Hepatocyte (in vitro differentiated cells): Measurements from ENCODE around the gene CX3CR1.

ENCODE experiments used
- EZH2phosphoT487 ChIP-seq: fragments of 200-600 bp; sonication (generic); IDR thresholded peaks from one replicate; pipeline ENCODE4 v1.6.1; 2018; ENCODE audit warnings: antibody characterized with exemption, mild to moderate bottlenecking, low read depth, moderate library complexity; ENCODE audit not compliant: unreplicated experiment, severe bottlenecking
- TF ChIP-seq, protein P1 (sequence below): fragments of 200-600 bp; sonication (generic); IDR thresholded peaks from 2 replicates; pipeline ENCODE4 v1.5.1; 2016; ENCODE audit warnings: antibody characterized with exemption, mild to moderate bottlenecking; ENCODE audit not compliant: poor library complexity

DNA sequence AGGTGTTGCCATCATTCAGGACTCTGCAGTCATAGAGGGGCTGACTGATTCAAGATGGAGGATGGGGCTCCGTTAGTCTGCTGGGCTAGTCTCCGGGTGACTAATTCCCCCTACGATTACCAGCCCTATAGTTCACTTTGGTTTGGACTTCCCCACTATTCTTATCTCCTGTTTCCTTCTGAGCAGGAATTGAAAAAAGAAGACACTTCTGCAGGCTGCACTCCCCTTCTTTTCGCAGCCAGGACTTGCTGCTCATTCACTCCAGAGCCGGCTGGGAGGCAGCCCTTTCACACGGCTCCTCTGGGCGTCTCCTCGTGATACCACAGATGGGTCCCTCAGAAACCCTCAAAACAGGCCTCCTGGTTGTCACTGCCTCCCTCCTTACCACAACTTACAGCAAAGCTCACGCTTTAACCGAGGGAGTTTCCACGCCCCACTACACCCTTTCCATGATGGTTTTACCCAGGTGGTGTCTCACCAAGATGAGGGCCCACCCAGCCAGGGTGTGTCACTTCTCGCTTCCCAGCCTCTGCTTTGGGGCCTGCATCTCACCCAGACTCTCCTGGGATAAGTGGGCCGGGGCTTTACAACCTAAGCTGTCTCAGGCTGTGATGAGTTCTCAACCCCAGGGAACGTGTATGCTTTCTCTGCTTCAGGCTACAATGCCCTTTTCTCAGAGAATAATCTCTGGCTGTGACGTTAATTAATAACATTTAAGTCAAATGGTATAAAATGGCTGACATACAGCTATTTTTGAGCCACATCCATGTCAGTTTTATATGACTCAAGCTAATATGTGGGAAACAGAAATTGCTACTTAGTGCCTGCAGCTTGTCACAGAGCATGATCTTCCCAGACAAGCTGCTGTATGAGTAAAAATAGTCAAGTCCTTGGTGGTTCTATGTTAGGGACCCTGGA lies 11.9 kb downstream of the CX3CR1 start:
- TF ChIP-seq, protein P1, sequence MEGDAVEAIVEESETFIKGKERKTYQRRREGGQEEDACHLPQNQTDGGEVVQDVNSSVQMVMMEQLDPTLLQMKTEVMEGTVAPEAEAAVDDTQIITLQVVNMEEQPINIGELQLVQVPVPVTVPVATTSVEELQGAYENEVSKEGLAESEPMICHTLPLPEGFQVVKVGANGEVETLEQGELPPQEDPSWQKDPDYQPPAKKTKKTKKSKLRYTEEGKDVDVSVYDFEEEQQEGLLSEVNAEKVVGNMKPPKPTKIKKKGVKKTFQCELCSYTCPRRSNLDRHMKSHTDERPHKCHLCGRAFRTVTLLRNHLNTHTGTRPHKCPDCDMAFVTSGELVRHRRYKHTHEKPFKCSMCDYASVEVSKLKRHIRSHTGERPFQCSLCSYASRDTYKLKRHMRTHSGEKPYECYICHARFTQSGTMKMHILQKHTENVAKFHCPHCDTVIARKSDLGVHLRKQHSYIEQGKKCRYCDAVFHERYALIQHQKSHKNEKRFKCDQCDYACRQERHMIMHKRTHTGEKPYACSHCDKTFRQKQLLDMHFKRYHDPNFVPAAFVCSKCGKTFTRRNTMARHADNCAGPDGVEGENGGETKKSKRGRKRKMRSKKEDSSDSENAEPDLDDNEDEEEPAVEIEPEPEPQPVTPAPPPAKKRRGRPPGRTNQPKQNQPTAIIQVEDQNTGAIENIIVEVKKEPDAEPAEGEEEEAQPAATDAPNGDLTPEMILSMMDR = no peak
- no peak for TF ChIP-seq EZH2phosphoT487
